Neural progenitor cell (in vitro differentiated cells): ENCODE data around the gene SREK1. TPM values are rescaled to one million over a fixed set of nuclear protein-coding genes. Genes with fewer than 3 reads are reported as not detected.

Experiments used
- DNase-seq: peaks from one replicate; pipeline ENCODE4 v3.0.0-alpha.2; 2016; ENCODE audit warnings: low spot score
- H2AFZ ChIP-seq: fragments of 200-600 bp; sonication (generic); replicated peaks from 2 replicates; pipeline ENCODE4 v1.6.1; 2016; ENCODE audit warnings: antibody characterized with exemption
- H3F3A ChIP-seq: fragments of 200-600 bp; sonication (generic); 2 replicates; pipeline ENCODE4 v1.6.1; 2016; ENCODE audit warnings: antibody characterized with exemption, low read depth
- H3K27ac ChIP-seq: fragments of 200-600 bp; sonication (generic); 2 replicates; pipeline ENCODE4 v1.5.1; 2016; ENCODE audit warnings: mild to moderate bottlenecking
- H3K27me3 ChIP-seq: fragments of 200-600 bp; sonication (generic); 2 replicates; pipeline ENCODE4 v1.6.1; 2016; ENCODE audit warnings: mild to moderate bottlenecking, moderate library complexity
- H3K36me3 ChIP-seq: fragments of 200-600 bp; sonication (generic); 2 replicates; pipeline ENCODE4 v1.5.1; 2016
- H3K4me1 ChIP-seq: fragments of 200-600 bp; sonication (generic); 2 replicates; pipeline ENCODE4 v1.6.1; 2016; ENCODE audit warnings: mixed run types
- H3K4me2 ChIP-seq: fragments of 200-600 bp; sonication (generic); 2 replicates; pipeline ENCODE4 v1.6.1; 2016
- H3K4me3 ChIP-seq: fragments of 200-600 bp; sonication (generic); 2 replicates; pipeline ENCODE4 v1.5.1; 2016
- H3K79me2 ChIP-seq: fragments of 200-600 bp; sonication (generic); 2 replicates; pipeline ENCODE4 v1.6.1; 2016; ENCODE audit warnings: low read depth
- H3K9ac ChIP-seq: fragments of 200-600 bp; sonication (generic); 2 replicates; pipeline ENCODE4 v1.6.1; 2016
- H3K9me3 ChIP-seq: fragments of 200-600 bp; sonication (generic); 2 replicates; pipeline ENCODE4 v1.5.1; 2016; ENCODE audit warnings: low read depth
- H4K20me1 ChIP-seq: fragments of 200-600 bp; sonication (generic); 2 replicates; pipeline ENCODE4 v1.6.1; 2016; ENCODE audit warnings: low read depth
- H3K27ac Mint-ChIP-seq: 3 replicates; pipeline ENCODE4 v1.8.0; 2021; ENCODE audit warnings: mixed read lengths
- H3K27me3 Mint-ChIP-seq: 2 replicates; pipeline ENCODE4 v1.8.0; 2022; ENCODE audit warnings: low read depth, mild to moderate bottlenecking, inconsistent platforms, moderate library complexity, mixed read lengths; ENCODE audit not compliant: insufficient read depth
- H3K36me3 Mint-ChIP-seq: 3 replicates; pipeline ENCODE4 v1.8.0; 2021; ENCODE audit warnings: mixed read lengths
- H3K4me1 Mint-ChIP-seq: 3 replicates; pipeline ENCODE4 v1.8.0; 2021; ENCODE audit warnings: mixed read lengths
- H3K4me3 Mint-ChIP-seq: 3 replicates; pipeline ENCODE4 v1.8.0; 2021; ENCODE audit warnings: mild to moderate bottlenecking, moderate library complexity, mixed read lengths
- H3K9me3 Mint-ChIP-seq: 3 replicates; pipeline ENCODE4 v1.8.0; 2020; ENCODE audit warnings: mixed read lengths
- CTCF ChIP-seq: fragments of 200-600 bp; sonication (generic); IDR thresholded peaks from 2 replicates; pipeline ENCODE4 v1.5.1; 2017; ENCODE audit warnings: antibody characterized with exemption, mild to moderate bottlenecking
- EZH2 ChIP-seq: fragments of 200-600 bp; sonication (generic); IDR thresholded peaks from 2 replicates; pipeline ENCODE4 v1.6.1; 2017; ENCODE audit warnings: antibody characterized with exemption, mild to moderate bottlenecking, moderate library complexity
- EZH2phosphoT487 ChIP-seq: fragments of 200-600 bp; sonication (generic); IDR thresholded peaks from 2 replicates; pipeline ENCODE4 v1.6.1; 2017; ENCODE audit warnings: antibody characterized with exemption
- total RNA-seq: library from RNA; depleted of rRNA; stranded (reverse); fragments of >200 nt; gene quantifications from 2 replicates; pipeline ENCODE4 v1.2.3, GENCODE V29; 2015; ENCODE audit warnings: low replicate concordance

SREK1 gene
- total RNA-seq, 1 donor from 2014 or later: 95.6 TPM

GRCh38 chr5:66118304-66118703 is 25.8 kb upstream of the SREK1 start:
- H3K9ac ChIP-seq: no peak overlapping the region
- H3K27me3 Mint-ChIP-seq: peaks cover 3% of the 10 kb centered on the region

GRCh38 chr5:66122379-66123034 is 21.6 kb upstream of the SREK1 start:
- Mint-ChIP-seq H3K27me3 (peaks cover 3% of the 10 kb centered on the region), H3K27ac (no peak overlapping the region), H3K9me3 (no peaks in the 10 kb centered on the region), H3K36me3 (no peaks in the 10 kb centered on the region), H3K4me1 (no peaks in the 10 kb centered on the region), H3K4me3 (no peak overlapping the region)
- H3K27ac ChIP-seq: no peak overlapping the region
- no peaks in the 10 kb centered on the region for H3K27me3 ChIP-seq
- H3K4me2 ChIP-seq: no peak overlapping the region
- no peaks in the 10 kb centered on the region for H3K79me2 ChIP-seq
- H3K36me3 ChIP-seq: no peaks in the 10 kb centered on the region
- no peaks in the 10 kb centered on the region for H3K9me3 ChIP-seq
- no peak overlapping the region for H2AFZ ChIP-seq
- H3K4me1 ChIP-seq: no peaks in the 10 kb centered on the region
- H3K4me3 ChIP-seq: no peak overlapping the region
- DNase-seq: no peak
- no peak overlapping the region for H3K9ac ChIP-seq
- no peaks in the 10 kb centered on the region for H4K20me1 ChIP-seq
- TF ChIP-seq EZH2phosphoT487: no peak
- TF ChIP-seq CTCF: no peak
- no peak for TF ChIP-seq EZH2
- no peaks in the 10 kb centered on the region for H3F3A ChIP-seq

More at GRCh38 chr5:66118304-66118703, 25.8 kb upstream of the SREK1 start:
- H3K27me3 ChIP-seq: no peaks in the 10 kb centered on the region
- H3K4me3 Mint-ChIP-seq: no peak overlapping the region
- no peak overlapping the region for H3K4me2 ChIP-seq
- no peaks in the 10 kb centered on the region for H3F3A ChIP-seq
- no peak overlapping the region for H3K27ac ChIP-seq
- H3K4me1 Mint-ChIP-seq: no peaks in the 10 kb centered on the region
- H2AFZ ChIP-seq: no peak overlapping the region
- no peaks in the 10 kb centered on the region for H3K9me3 ChIP-seq
- H3K27ac Mint-ChIP-seq: no peak overlapping the region
- no peaks in the 10 kb centered on the region for H3K79me2 ChIP-seq
- H3K36me3 Mint-ChIP-seq: no peaks in the 10 kb centered on the region
- no peaks in the 10 kb centered on the region for H3K36me3 ChIP-seq
- no peak overlapping the region for H3K4me3 ChIP-seq
- TF ChIP-seq EZH2phosphoT487 (no peak), EZH2 (no peak), CTCF (no peak)
- no peaks in the 10 kb centered on the region for H4K20me1 ChIP-seq
- no peaks in the 10 kb centered on the region for H3K4me1 ChIP-seq
- H3K9me3 Mint-ChIP-seq: no peaks in the 10 kb centered on the region
- no peak for DNase-seq

- Histone ChIP-seq H3K9me3 (no peaks in the 10 kb centered on the region), H3K4me1 (no peaks in the 10 kb centered on the region), H3F3A (peaks cover 1% of the 10 kb centered on the region), H3K9ac (no peak overlapping the region), H3K4me2 (no peak overlapping the region), H3K27me3 (no peaks in the 10 kb centered on the region), H2AFZ (no peak overlapping the region), H3K27ac (no peak overlapping the region), H3K4me3 (no peak overlapping the region), H3K36me3 (no peaks in the 10 kb centered on the region), H3K79me2 (no peaks in the 10 kb centered on the region), H4K20me1 (no peaks in the 10 kb centered on the region)
- TF ChIP-seq EZH2: no peak
- no peak for TF ChIP-seq EZH2phosphoT487
- TF ChIP-seq CTCF: no peak
- H3K9me3 Mint-ChIP-seq: no peaks in the 10 kb centered on the region
- no peaks in the 10 kb centered on the region for H3K27me3 Mint-ChIP-seq
- no peak for DNase-seq
- H3K36me3 Mint-ChIP-seq: no peaks in the 10 kb centered on the region
- no peaks in the 10 kb centered on the region for H3K4me1 Mint-ChIP-seq
- H3K27ac Mint-ChIP-seq: no peak overlapping the region
- H3K4me3 Mint-ChIP-seq: no peak overlapping the region
Measured at GRCh38 chr5:66129144-66129543, 15.0 kb upstream of the SREK1 start.
